ENCODE results near the gene ZNF407.

GRCh38 chr18:74742573-74743243 is 145.0 kb downstream of the ZNF407 start:
- no peak for TF ChIP-seq CTCF (IDR thresholded peaks at IDR 0.05; ENCODE audit: low read depth, low read length, poor library complexity, severe bottlenecking)
- TF ChIP-seq EZH2phosphoT487 (IDR thresholded peaks at IDR 0.05; ENCODE audit: borderline replicate concordance, low read length): no peak
